GM06990 (cell line): ENCODE data around the gene EMX1.

ENCODE experiments used
- DNase-seq: peaks from one replicate; pipeline ENCODE4 v3.0.0-alpha.2; 2011; ENCODE audit not compliant: insufficient read length; ENCODE audit errors: extremely low read depth
- H3K27me3 ChIP-seq: replicated peaks from 2 replicates; pipeline ENCODE4 v1.6.0; 2011; ENCODE audit warnings: low read length; ENCODE audit not compliant: control insufficient read depth, insufficient read depth
- H3K36me3 ChIP-seq: 2 replicates; pipeline ENCODE4 v1.5.1; 2011; ENCODE audit warnings: low read length; ENCODE audit not compliant: control insufficient read depth, insufficient read depth
- H3K4me3 ChIP-seq: replicated peaks from 2 replicates; pipeline ENCODE4 v1.5.1; 2011; ENCODE audit warnings: low read depth, mild to moderate bottlenecking, control low read depth, low read length
- CTCF ChIP-seq: IDR thresholded peaks from 2 replicates; pipeline ENCODE4 v1.5.1; 2011; ENCODE audit warnings: low read length, control low read depth, mild to moderate bottlenecking, inconsistent platforms; ENCODE audit not compliant: insufficient read depth, poor library complexity, severe bottlenecking

EMX1 gene

GRCh38 chr2:72915320-72915906 lies 1.9 kb upstream of the EMX1 start:
- H3K4me3 ChIP-seq: peak overlapping the region; percentile 56
- no peaks in the 10 kb centered on the region for H3K36me3 ChIP-seq
- no peak for DNase-seq
- no peak for TF ChIP-seq CTCF
- no peaks in the 10 kb centered on the region; the same call in none of the 2 replicates for H3K27me3 ChIP-seq

GRCh38 chr2:72915907-72916742 lies 1.2 kb upstream of the EMX1 start:
- TF ChIP-seq CTCF: no peak
- peak overlapping the region; percentile 56 for H3K4me3 ChIP-seq
- no peaks in the 10 kb centered on the region; the same call in none of the 2 replicates for H3K27me3 ChIP-seq
- H3K36me3 ChIP-seq: no peaks in the 10 kb centered on the region
- peak; percentile 83 for DNase-seq

- no peak for DNase-seq
- H3K36me3 ChIP-seq: no peaks in the 10 kb centered on the region
- TF ChIP-seq CTCF: no peak
- peak overlapping the region; percentile 56 for H3K4me3 ChIP-seq
- no peaks in the 10 kb centered on the region; the same call in none of the 2 replicates for H3K27me3 ChIP-seq
Observed at GRCh38 chr2:72916743-72917137, 579 bp upstream of the EMX1 start.

GRCh38 chr2:72917877-72918553 lies 696 bp downstream of the EMX1 start:
- DNase-seq: no peak
- H3K4me3 ChIP-seq: peak overlapping the region; percentile 62
- no peaks in the 10 kb centered on the region for H3K36me3 ChIP-seq
- H3K27me3 ChIP-seq: no peaks in the 10 kb centered on the region; the same call in 1 of the 2 replicates
- TF ChIP-seq CTCF: no peak

- Histone ChIP-seq H3K4me3 (peak overlapping the region; percentile 22), H3K36me3 (no peaks in the 10 kb centered on the region), H3K27me3 (no peaks in the 10 kb centered on the region; the same call in 1 of the 2 replicates)
- no peak for DNase-seq
- TF ChIP-seq CTCF: no peak
Observed at GRCh38 chr2:72919414-72920317, 2.3 kb downstream of the EMX1 start.
